NCI-H146 (cell line): ENCODE measurements around the gene PDE9A.

Experiments
- DNase-seq: peaks from one replicate; lab custom pipeline; 2025; lab: John Stamatoyannopoulos, UW

PDE9A gene

GRCh38 chr21:42657676-42658319 is 4.4 kb downstream of the PDE9A start:
- no peak for DNase-seq

- DNase-seq: no peak
Observed at GRCh38 chr21:42658320-42659105, 5.1 kb downstream of the PDE9A start.

- no peak for DNase-seq
Observed at GRCh38 chr21:42659416-42660117, 6.1 kb downstream of the PDE9A start.

- no peak for DNase-seq
Observed at GRCh38 chr21:42660118-42660470, 6.7 kb downstream of the PDE9A start.

- no peak for DNase-seq
Observed at GRCh38 chr21:42661688-42662429, 8.4 kb downstream of the PDE9A start.

- DNase-seq: no peak
Observed at GRCh38 chr21:42662430-42663199, 9.2 kb downstream of the PDE9A start.

GRCh38 chr21:42663200-42663750 is 9.9 kb downstream of the PDE9A start:
- DNase-seq: no peak

GRCh38 chr21:42663860-42664535 is 10.6 kb downstream of the PDE9A start:
- DNase-seq: no peak

GRCh38 chr21:42664614-42665013 is 11.2 kb downstream of the PDE9A start:
- no peak for DNase-seq

GRCh38 chr21:42665026-42665425 is 11.6 kb downstream of the PDE9A start:
- DNase-seq: no peak

GRCh38 chr21:42665484-42665883 is 12.1 kb downstream of the PDE9A start:
- no peak for DNase-seq

- no peak for DNase-seq
Observed at GRCh38 chr21:42666023-42666747, 12.8 kb downstream of the PDE9A start.

GRCh38 chr21:42666925-42667324 is 13.5 kb downstream of the PDE9A start:
- DNase-seq: no peak

- no peak for DNase-seq
Observed at GRCh38 chr21:42668298-42668992, 15.0 kb downstream of the PDE9A start.

GRCh38 chr21:42669041-42669440 is 15.6 kb downstream of the PDE9A start:
- DNase-seq: no peak

GRCh38 chr21:42670058-42670880 is 16.8 kb downstream of the PDE9A start:
- no peak for DNase-seq

- DNase-seq: peak; percentile 10
Observed at GRCh38 chr21:42670884-42671283, 17.5 kb downstream of the PDE9A start.

GRCh38 chr21:42671778-42672593 is 18.6 kb downstream of the PDE9A start:
- peak; percentile 84 for DNase-seq
